SK-N-SH (cell line): Measurements from ENCODE around the gene ADAD2. TPM values are rescaled to one million over a fixed set of nuclear protein-coding genes. Genes with fewer than 3 reads are reported as not detected.

Experiments
- CTCF ChIA-PET: fragments of 300-600, 350-600 bp; formaldehyde crosslinking; extraction: SDS; loops from one replicate; lab custom pipeline; 2021; lab: Yijun Ruan, JAX
- POLR2A ChIA-PET: fragments of 350-600 bp; sonication (Branson Sonifier 250); formaldehyde crosslinking; extraction: SDS; loops from one replicate; lab custom pipeline; 2020; ENCODE audit warnings: antibody characterized with exemption, inconsistent platforms; lab: Yijun Ruan, JAX
- DNase-seq: peaks from one replicate; pipeline ENCODE4 v3.0.0; 2012
- H2AFZ ChIP-seq: fragments of 200-600 bp; sonication (generic); 2 replicates; pipeline ENCODE4 v1.8.1; 2016; ENCODE audit warnings: antibody characterized with exemption, mild to moderate bottlenecking, low read depth
- H3F3A ChIP-seq: fragments of 200-600 bp; sonication (generic); replicated peaks from 2 replicates; pipeline ENCODE3; 2016; ENCODE audit warnings: antibody characterized with exemption, mild to moderate bottlenecking; ENCODE audit not compliant: insufficient read depth
- H3K27ac ChIP-seq, 2 experiments: fragments of 200-500 bp in 1 of 2; fragments of 200-600 bp in 1 of 2; sonication (Bioruptor generic) in 1 of 2; sonication (generic), shearing (Covaris generic) in 1 of 2; 2 replicates each; pipeline versions ENCODE4 v1.5.1 to v1.6.1; 2014 to 2016; ENCODE audit warnings: low read depth in 2 of 2, inconsistent platforms in 1 of 2, low read length in 1 of 2, mild to moderate bottlenecking in 1 of 2, mixed read lengths in 1 of 2
- H3K27me3 ChIP-seq: fragments of 200-600 bp; sonication (generic), shearing (Covaris generic); 2 replicates; pipeline ENCODE4 v1.6.1; 2016; ENCODE audit warnings: mixed run types; ENCODE audit not compliant: insufficient read depth
- H3K36me3 ChIP-seq, 2 experiments: fragments of 200-500 bp in 1 of 2; fragments of 200-600 bp in 1 of 2; sonication (Bioruptor generic) in 1 of 2; sonication (generic) in 1 of 2; replicated peaks in 1 of 2; 2 replicates each; pipeline versions ENCODE3 to v1.5.1; 2014 to 2016; ENCODE audit warnings: low read length in 1 of 2, mild to moderate bottlenecking in 1 of 2; ENCODE audit not compliant: insufficient read depth in 2 of 2, control insufficient read depth in 1 of 2
- H3K4me1 ChIP-seq, 2 experiments: fragments of 200-500 bp in 1 of 2; fragments of 200-600 bp in 1 of 2; sonication (Bioruptor generic) in 1 of 2; sonication (generic), shearing (Covaris generic) in 1 of 2; 2 replicates each; pipeline versions ENCODE4 v1.5.1 to v1.6.1; 2014 to 2016; ENCODE audit warnings: low read depth in 1 of 2, low read length in 1 of 2, mixed run types in 1 of 2; ENCODE audit not compliant: insufficient read depth in 2 of 2, control insufficient read depth in 1 of 2
- H3K4me2 ChIP-seq: fragments of 200-600 bp; sonication (generic), shearing (Covaris generic); 2 replicates; pipeline ENCODE4 v1.6.1; 2017; ENCODE audit warnings: mixed run types
- H3K4me3 ChIP-seq, 2 experiments: fragments of 200-500 bp in 1 of 2; fragments of 200-600 bp in 1 of 2; sonication (Bioruptor generic) in 1 of 2; sonication (generic), shearing (Covaris generic) in 1 of 2; 2 replicates each; pipeline versions ENCODE4 v1.5.1 to v1.8.1; 2014 to 2016; ENCODE audit warnings: low read depth in 2 of 2, inconsistent platforms in 1 of 2, low read length in 1 of 2, mild to moderate bottlenecking in 1 of 2, mixed read lengths in 1 of 2, moderate library complexity in 1 of 2
- H3K79me2 ChIP-seq: fragments of 200-600 bp; sonication (generic); 2 replicates; pipeline ENCODE4 v1.8.1; 2017; ENCODE audit warnings: mild to moderate bottlenecking; ENCODE audit not compliant: insufficient read depth
- H3K9ac ChIP-seq: fragments of 200-600 bp; sonication (generic); 2 replicates; pipeline ENCODE4 v1.6.1; 2017; ENCODE audit warnings: mixed run types
- H3K9me2 ChIP-seq: fragments of 200-600 bp; sonication (generic); 2 replicates; pipeline ENCODE4 v1.6.1; 2017; ENCODE audit warnings: mixed run types
- H3K9me3 ChIP-seq: fragments of 200-600 bp; sonication (generic); 2 replicates; pipeline ENCODE4 v1.6.1; 2017; ENCODE audit warnings: mixed run types, mild to moderate bottlenecking, moderate library complexity
- H4K20me1 ChIP-seq: fragments of 200-600 bp; sonication (generic); 2 replicates; pipeline ENCODE4 v1.6.1; 2017; ENCODE audit warnings: mild to moderate bottlenecking, mixed run types; ENCODE audit not compliant: insufficient read depth
- FOXM1 ChIP-seq: IDR thresholded peaks from 2 replicates; pipeline ENCODE4 v1.4.0; 2012; ENCODE audit warnings: low read depth, mild to moderate bottlenecking
- GATA2 ChIP-seq: sonication (generic); formaldehyde crosslinking; IDR thresholded peaks from 2 replicates; pipeline ENCODE4 v1.5.0; 2020; ENCODE audit warnings: mild to moderate bottlenecking, missing genetic modification reagents
- MEF2A ChIP-seq: IDR thresholded peaks from 2 replicates; pipeline ENCODE4 v1.4.0; 2012; ENCODE audit warnings: low read depth, borderline replicate concordance
- NFIC ChIP-seq: IDR thresholded peaks from 2 replicates; pipeline ENCODE4 v1.4.0; 2012; ENCODE audit warnings: borderline replicate concordance
- RAD21 ChIP-seq: IDR thresholded peaks from 2 replicates; pipeline ENCODE4 v1.6.1; 2012; ENCODE audit warnings: mild to moderate bottlenecking, low read length
- RFX5 ChIP-seq: IDR thresholded peaks from 2 replicates; pipeline ENCODE4 v1.6.1; 2012; ENCODE audit warnings: mild to moderate bottlenecking, improper control_type of control experiment, low read length
- RXRA ChIP-seq: IDR thresholded peaks from 2 replicates; pipeline ENCODE4 v1.4.0; 2012; ENCODE audit warnings: low read depth, mild to moderate bottlenecking, borderline replicate concordance
- TEAD4 ChIP-seq: IDR thresholded peaks from 2 replicates; pipeline ENCODE4 v1.4.0; 2012; ENCODE audit warnings: mild to moderate bottlenecking, borderline replicate concordance; ENCODE audit not compliant: insufficient read depth
- WGBS: methylation state at CpG from one replicate; pipeline ENCODE4 v1.1.6; 2017; ENCODE audit warnings: low lambda C conversion rate; 5-methylcytosine and 5-hydroxymethylcytosine counted together
- polyA plus RNA-seq, 3 experiments: library from polyadenylated mRNA; depleted of rRNA; stranded (reverse); fragments of >200 nt; gene quantifications; 2 replicates each; pipeline ENCODE4 v1.2.3, GENCODE V29; 2012
- TF ChIP-seq, protein P1 (sequence below): IDR thresholded peaks from 2 replicates; pipeline ENCODE4 v1.6.1; 2012; ENCODE audit warnings: mild to moderate bottlenecking, low read depth, low read length, moderate library complexity
- TF ChIP-seq, protein P2 (sequence below): IDR thresholded peaks from 2 replicates; pipeline ENCODE4; 2012
- TF ChIP-seq, protein P3 (sequence below): fragments of 150-350 bp; IDR thresholded peaks from 2 replicates; pipeline ENCODE4 v1.6.1; 2017; ENCODE audit warnings: antibody characterized with exemption, low read length, low read depth, borderline replicate concordance
- TF ChIP-seq, protein P4 (sequence below): IDR thresholded peaks from 2 replicates; pipeline ENCODE4 v1.4.0; 2012; ENCODE audit warnings: low read depth
- TF ChIP-seq, protein P5 (sequence below): IDR thresholded peaks from 2 replicates; pipeline ENCODE4 v1.4.0; 2012; ENCODE audit warnings: low read depth, borderline replicate concordance

ADAD2 gene
- polyA plus RNA-seq, 1 of the 3 experiments (the other 2 are of a cell fraction): not detected

DNA sequence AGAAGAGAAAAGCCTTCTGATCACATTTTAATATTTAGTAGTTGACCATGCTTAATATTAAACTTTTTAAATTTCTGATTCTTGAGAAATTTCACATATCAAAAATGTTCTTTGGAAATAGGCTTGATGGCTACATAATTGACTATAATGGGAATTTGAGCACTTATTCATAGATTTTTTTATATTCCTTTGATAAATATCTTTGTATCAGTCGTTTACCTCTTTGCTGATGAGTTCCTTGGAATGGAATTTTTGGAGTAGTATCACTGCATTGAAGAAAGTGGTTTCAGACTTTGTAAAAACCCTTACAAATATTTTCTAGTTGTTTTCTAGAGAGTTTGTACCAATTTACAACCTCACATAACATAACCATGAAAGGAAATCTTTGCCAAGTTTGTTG, 31.2 kb upstream of the ADAD2 start:
- CTCF ChIA-PET: interaction anchor here (1.3 to 1.9 kb wide), 2 partner anchors 15 to 203 kb away, joined by 5 to 6 read pairs; no protein-coding TSS in a partner anchor
- Histone ChIP-seq H3K9ac (no peak overlapping the region), H3K4me2 (0 out of 2 replicates have a peak overlapping the region, but pooled peaks have one; percentile 46), H3K4me1 (peaks cover 0 to 2% of the 10 kb centered on the region in 2 experiments; a peak in 1 of 4 replicates), H3K4me3 (no peak overlapping the region), H3K27me3 (peaks cover 21% of the 10 kb centered on the region; the same call in 1 of the 2 replicates), H3K79me2 (no peaks in the 10 kb centered on the region), H4K20me1 (no peaks in the 10 kb centered on the region), H3F3A (no peaks in the 10 kb centered on the region), H3K27ac (no peak overlapping the region), H3K9me2 (no peaks in the 10 kb centered on the region), H2AFZ (no peak overlapping the region), H3K36me3 (no peaks in the 10 kb centered on the region), H3K9me3 (no peaks in the 10 kb centered on the region)
- TF ChIP-seq RAD21 (no peak), GATA2 (CRISPR knock-in tag) (no peak), FOXM1 (no peak), TEAD4 (no peak), RXRA (no peak), NFIC (no peak), MEF2A (no peak)
- TF ChIP-seq, protein P1, sequence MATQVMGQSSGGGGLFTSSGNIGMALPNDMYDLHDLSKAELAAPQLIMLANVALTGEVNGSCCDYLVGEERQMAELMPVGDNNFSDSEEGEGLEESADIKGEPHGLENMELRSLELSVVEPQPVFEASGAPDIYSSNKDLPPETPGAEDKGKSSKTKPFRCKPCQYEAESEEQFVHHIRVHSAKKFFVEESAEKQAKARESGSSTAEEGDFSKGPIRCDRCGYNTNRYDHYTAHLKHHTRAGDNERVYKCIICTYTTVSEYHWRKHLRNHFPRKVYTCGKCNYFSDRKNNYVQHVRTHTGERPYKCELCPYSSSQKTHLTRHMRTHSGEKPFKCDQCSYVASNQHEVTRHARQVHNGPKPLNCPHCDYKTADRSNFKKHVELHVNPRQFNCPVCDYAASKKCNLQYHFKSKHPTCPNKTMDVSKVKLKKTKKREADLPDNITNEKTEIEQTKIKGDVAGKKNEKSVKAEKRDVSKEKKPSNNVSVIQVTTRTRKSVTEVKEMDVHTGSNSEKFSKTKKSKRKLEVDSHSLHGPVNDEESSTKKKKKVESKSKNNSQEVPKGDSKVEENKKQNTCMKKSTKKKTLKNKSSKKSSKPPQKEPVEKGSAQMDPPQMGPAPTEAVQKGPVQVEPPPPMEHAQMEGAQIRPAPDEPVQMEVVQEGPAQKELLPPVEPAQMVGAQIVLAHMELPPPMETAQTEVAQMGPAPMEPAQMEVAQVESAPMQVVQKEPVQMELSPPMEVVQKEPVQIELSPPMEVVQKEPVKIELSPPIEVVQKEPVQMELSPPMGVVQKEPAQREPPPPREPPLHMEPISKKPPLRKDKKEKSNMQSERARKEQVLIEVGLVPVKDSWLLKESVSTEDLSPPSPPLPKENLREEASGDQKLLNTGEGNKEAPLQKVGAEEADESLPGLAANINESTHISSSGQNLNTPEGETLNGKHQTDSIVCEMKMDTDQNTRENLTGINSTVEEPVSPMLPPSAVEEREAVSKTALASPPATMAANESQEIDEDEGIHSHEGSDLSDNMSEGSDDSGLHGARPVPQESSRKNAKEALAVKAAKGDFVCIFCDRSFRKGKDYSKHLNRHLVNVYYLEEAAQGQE: no peak
- TF ChIP-seq, protein P2, sequence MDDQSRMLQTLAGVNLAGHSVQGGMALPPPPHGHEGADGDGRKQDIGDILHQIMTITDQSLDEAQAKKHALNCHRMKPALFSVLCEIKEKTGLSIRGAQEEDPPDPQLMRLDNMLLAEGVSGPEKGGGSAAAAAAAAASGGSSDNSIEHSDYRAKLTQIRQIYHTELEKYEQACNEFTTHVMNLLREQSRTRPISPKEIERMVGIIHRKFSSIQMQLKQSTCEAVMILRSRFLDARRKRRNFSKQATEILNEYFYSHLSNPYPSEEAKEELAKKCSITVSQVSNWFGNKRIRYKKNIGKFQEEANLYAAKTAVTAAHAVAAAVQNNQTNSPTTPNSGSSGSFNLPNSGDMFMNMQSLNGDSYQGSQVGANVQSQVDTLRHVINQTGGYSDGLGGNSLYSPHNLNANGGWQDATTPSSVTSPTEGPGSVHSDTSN: no peak
- TF ChIP-seq, protein P3, sequence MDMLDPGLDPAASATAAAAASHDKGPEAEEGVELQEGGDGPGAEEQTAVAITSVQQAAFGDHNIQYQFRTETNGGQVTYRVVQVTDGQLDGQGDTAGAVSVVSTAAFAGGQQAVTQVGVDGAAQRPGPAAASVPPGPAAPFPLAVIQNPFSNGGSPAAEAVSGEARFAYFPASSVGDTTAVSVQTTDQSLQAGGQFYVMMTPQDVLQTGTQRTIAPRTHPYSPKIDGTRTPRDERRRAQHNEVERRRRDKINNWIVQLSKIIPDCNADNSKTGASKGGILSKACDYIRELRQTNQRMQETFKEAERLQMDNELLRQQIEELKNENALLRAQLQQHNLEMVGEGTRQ: no peak
- DNase-seq: no peak
- POLR2A ChIA-PET: no interaction called here
- 21% methylated on average over 1 of the region's 1 CpG for WGBS

DNA sequence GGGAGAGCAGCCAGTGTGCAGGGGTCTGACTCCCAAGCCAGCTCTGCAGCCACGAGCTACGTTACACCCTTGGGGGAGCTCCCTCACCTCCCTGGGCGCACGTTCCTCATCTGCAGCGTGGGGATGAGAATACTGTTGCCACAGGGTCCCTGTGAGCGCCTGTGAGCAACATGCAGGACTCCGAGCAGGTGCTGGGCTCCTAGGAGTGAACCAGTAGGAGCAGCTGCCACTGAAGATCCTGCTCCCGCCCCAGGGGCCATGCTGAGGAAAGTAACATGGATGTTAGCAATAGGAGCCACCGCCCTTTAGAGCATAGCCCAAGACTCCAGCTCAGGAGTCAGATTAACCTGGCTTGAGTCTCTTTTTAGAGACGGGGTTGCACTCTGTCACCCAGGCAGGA, 29.9 kb upstream of the ADAD2 start:
- WGBS: 67% methylated on average over 1 of the region's 10 CpGs
- Histone ChIP-seq H3K36me3 (no peaks in the 10 kb centered on the region), H3K4me1 (peaks cover 0 to 2% of the 10 kb centered on the region in 2 experiments; a peak in 1 of 4 replicates), H3K27ac (no peak overlapping the region), H4K20me1 (no peaks in the 10 kb centered on the region), H3K9me2 (no peaks in the 10 kb centered on the region), H3K4me3 (no peak overlapping the region), H3K9ac (no peak overlapping the region), H3K27me3 (peaks cover 32% of the 10 kb centered on the region), H3K4me2 (no peak overlapping the region), H3F3A (no peaks in the 10 kb centered on the region), H3K79me2 (no peaks in the 10 kb centered on the region), H2AFZ (no peak overlapping the region), H3K9me3 (no peaks in the 10 kb centered on the region)
- DNase-seq: no peak
- CTCF ChIA-PET: interaction anchor here (0.9 to 1.9 kb wide), 6 partner anchors 13 to 204 kb away, joined by 3 to 8 read pairs (median 6); partner anchors contain the start of gene TAF1C
- POLR2A ChIA-PET: no interaction called here
- TF ChIP-seq, protein P4, sequence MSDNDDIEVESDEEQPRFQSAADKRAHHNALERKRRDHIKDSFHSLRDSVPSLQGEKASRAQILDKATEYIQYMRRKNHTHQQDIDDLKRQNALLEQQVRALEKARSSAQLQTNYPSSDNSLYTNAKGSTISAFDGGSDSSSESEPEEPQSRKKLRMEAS: no peak
- no peak for TF ChIP-seq RFX5
- TF ChIP-seq, protein P5, sequence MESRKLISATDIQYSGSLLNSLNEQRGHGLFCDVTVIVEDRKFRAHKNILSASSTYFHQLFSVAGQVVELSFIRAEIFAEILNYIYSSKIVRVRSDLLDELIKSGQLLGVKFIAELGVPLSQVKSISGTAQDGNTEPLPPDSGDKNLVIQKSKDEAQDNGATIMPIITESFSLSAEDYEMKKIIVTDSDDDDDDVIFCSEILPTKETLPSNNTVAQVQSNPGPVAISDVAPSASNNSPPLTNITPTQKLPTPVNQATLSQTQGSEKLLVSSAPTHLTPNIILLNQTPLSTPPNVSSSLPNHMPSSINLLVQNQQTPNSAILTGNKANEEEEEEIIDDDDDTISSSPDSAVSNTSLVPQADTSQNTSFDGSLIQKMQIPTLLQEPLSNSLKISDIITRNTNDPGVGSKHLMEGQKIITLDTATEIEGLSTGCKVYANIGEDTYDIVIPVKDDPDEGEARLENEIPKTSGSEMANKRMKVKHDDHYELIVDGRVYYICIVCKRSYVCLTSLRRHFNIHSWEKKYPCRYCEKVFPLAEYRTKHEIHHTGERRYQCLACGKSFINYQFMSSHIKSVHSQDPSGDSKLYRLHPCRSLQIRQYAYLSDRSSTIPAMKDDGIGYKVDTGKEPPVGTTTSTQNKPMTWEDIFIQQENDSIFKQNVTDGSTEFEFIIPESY: no peak
- TF ChIP-seq, protein P1: no peak
- TF ChIP-seq, protein P3: no peak
